ENCODE data around the gene ATP11A.
A peak's percentile ranks its signal among the peaks of the same experiment; 100 is the strongest.
"Not testable (repeated sequence)": the region's sequence is repeated elsewhere in the genome, so short reads cannot be mapped to it uniquely, and the experiment has no call there.

The ATP11A gene

GRCh38 chr13:112844879-112845278, 155.0 kb downstream of the ATP11A start:
- no peak for DNase-seq

GRCh38 chr13:112845511-112846144, 155.8 kb downstream of the ATP11A start:
- no peak for DNase-seq

- DNase-seq: no peak
Measured at GRCh38 chr13:112846411-112847115, 156.7 kb downstream of the ATP11A start.

- DNase-seq: peak in 1 of 5 experiments; percentile 19
Measured at GRCh38 chr13:112849500-112849899, 159.7 kb downstream of the ATP11A start.

GRCh38 chr13:112850273-112850672, 160.4 kb downstream of the ATP11A start:
- no peak for DNase-seq

GRCh38 chr13:112851107-112852038, 161.5 kb downstream of the ATP11A start:
- DNase-seq: no peak

- DNase-seq: no peak
Measured at GRCh38 chr13:112852392-112852791, 162.6 kb downstream of the ATP11A start.

- no peak for DNase-seq
Measured at GRCh38 chr13:112852808-112853207, 163.0 kb downstream of the ATP11A start.

GRCh38 chr13:112854321-112854720, 164.5 kb downstream of the ATP11A start:
- no peak for DNase-seq

GRCh38 chr13:112855859-112856258, 166.0 kb downstream of the ATP11A start:
- no peak for DNase-seq

GRCh38 chr13:112857914-112858490, 168.2 kb downstream of the ATP11A start:
- no peak for DNase-seq

GRCh38 chr13:112859128-112859816, 169.4 kb downstream of the ATP11A start:
- DNase-seq: no peak

GRCh38 chr13:112859817-112860190, 170.0 kb downstream of the ATP11A start:
- no peak for DNase-seq

- DNase-seq: no peak
Measured at GRCh38 chr13:112861876-112862615, 172.2 kb downstream of the ATP11A start.

GRCh38 chr13:112863356-112863755, 173.5 kb downstream of the ATP11A start:
- DNase-seq: not testable (repeated sequence)

GRCh38 chr13:112865478-112865877, 175.6 kb downstream of the ATP11A start:
- not testable (repeated sequence) for DNase-seq

- no peak for DNase-seq
Measured at GRCh38 chr13:112867301-112867711, 177.5 kb downstream of the ATP11A start.

GRCh38 chr13:112868308-112868707, 178.5 kb downstream of the ATP11A start:
- no peak for DNase-seq

GRCh38 chr13:112869202-112870050, 179.6 kb downstream of the ATP11A start:
- no peak for DNase-seq

- DNase-seq: no peak
Measured at GRCh38 chr13:112870051-112870331, 180.2 kb downstream of the ATP11A start.

GRCh38 chr13:112870737-112871287, 181.0 kb downstream of the ATP11A start:
- DNase-seq: no peak

All from T-helper 2 cell (primary cell).